ENCODE measurements around the gene PLG.
"Not testable (repeated sequence)": the region's sequence is repeated elsewhere in the genome, so short reads cannot be mapped to it uniquely, and the experiment has no call there.

PLG gene

GRCh38 chr6:160781298-160781697 is 79.3 kb downstream of the PLG start:
- H4K20me1 ChIP-seq (ENCODE audit: insufficient read depth): no peaks in the 10 kb centered on the region
- H3K27ac ChIP-seq: no peak overlapping the region
- H3K4me3 ChIP-seq (IDR thresholded peaks at IDR 0.05; ENCODE audit: insufficient read depth, low read depth, low read length): no peak overlapping the region
- no peak overlapping the region for H3K4me2 ChIP-seq
- H3K36me3 ChIP-seq (ENCODE audit: insufficient read depth): no peaks in the 10 kb centered on the region
- no peak overlapping the region for H3K9ac ChIP-seq
- H3K27me3 ChIP-seq (ENCODE audit: insufficient read depth, low read depth): no peaks in the 10 kb centered on the region
- no peaks in the 10 kb centered on the region for H3K79me2 ChIP-seq (ENCODE audit: insufficient read depth, low read depth)
- no peak overlapping the region for H2AFZ ChIP-seq (ENCODE audit: low read depth)
- TF ChIP-seq CTCF (conservative IDR thresholded peaks at IDR 0.05; ENCODE audit: low read depth, low read length): no peak
- no peaks in the 10 kb centered on the region for H3K4me1 ChIP-seq (ENCODE audit: low read depth, poor library complexity, severe bottlenecking)

GRCh38 chr6:160782228-160782627 is 80.2 kb downstream of the PLG start:
- Histone ChIP-seq H3K9ac (no peak overlapping the region), H3K4me1 (ENCODE audit: low read depth, poor library complexity, severe bottlenecking) (no peaks in the 10 kb centered on the region)
- TF ChIP-seq CTCF (conservative IDR thresholded peaks at IDR 0.05; ENCODE audit: low read depth, low read length): no peak

GRCh38 chr6:160783741-160784140 is 81.7 kb downstream of the PLG start:
- Histone ChIP-seq H3K9ac (no peak overlapping the region), H3K36me3 (ENCODE audit: insufficient read depth) (no peaks in the 10 kb centered on the region), H3K4me3 (IDR thresholded peaks at IDR 0.05; ENCODE audit: insufficient read depth, low read depth, low read length) (no peak overlapping the region), H3K27me3 (ENCODE audit: insufficient read depth, low read depth) (no peaks in the 10 kb centered on the region), H3K79me2 (ENCODE audit: insufficient read depth, low read depth) (no peaks in the 10 kb centered on the region), H2AFZ (ENCODE audit: low read depth) (no peak overlapping the region), H4K20me1 (ENCODE audit: insufficient read depth) (no peaks in the 10 kb centered on the region), H3K4me1 (ENCODE audit: low read depth, poor library complexity, severe bottlenecking) (peaks cover 6% of the 10 kb centered on the region), H3K27ac (no peak overlapping the region), H3K4me2 (no peak overlapping the region)
- no peak for TF ChIP-seq CTCF (conservative IDR thresholded peaks at IDR 0.05; ENCODE audit: low read depth, low read length)

More at GRCh38 chr6:160782228-160782627, 80.2 kb downstream of the PLG start:
- Histone ChIP-seq H3K79me2 (ENCODE audit: insufficient read depth, low read depth) (no peaks in the 10 kb centered on the region), H3K27ac (no peak overlapping the region), H3K4me3 (IDR thresholded peaks at IDR 0.05; ENCODE audit: insufficient read depth, low read depth, low read length) (no peak overlapping the region), H4K20me1 (ENCODE audit: insufficient read depth) (no peaks in the 10 kb centered on the region), H3K27me3 (ENCODE audit: insufficient read depth, low read depth) (no peaks in the 10 kb centered on the region), H2AFZ (ENCODE audit: low read depth) (no peak overlapping the region), H3K36me3 (ENCODE audit: insufficient read depth) (no peaks in the 10 kb centered on the region), H3K4me2 (no peak overlapping the region)

- H3K4me1 ChIP-seq (ENCODE audit: low read depth, poor library complexity, severe bottlenecking): peaks cover 37% of the 10 kb centered on the region
- not testable (repeated sequence) for H3K9ac ChIP-seq; H3K36me3 ChIP-seq (ENCODE audit: insufficient read depth); H3K79me2 ChIP-seq (ENCODE audit: insufficient read depth, low read depth); H3K4me3 ChIP-seq (IDR thresholded peaks at IDR 0.05; ENCODE audit: insufficient read depth, low read depth, low read length); H4K20me1 ChIP-seq (ENCODE audit: insufficient read depth); H3K4me2 ChIP-seq; H2AFZ ChIP-seq (ENCODE audit: low read depth); H3K27ac ChIP-seq; H3K27me3 ChIP-seq (ENCODE audit: insufficient read depth, low read depth)
These were observed 86.1 kb downstream of the PLG start for GRCh38 chr6:160788126-160788525.

GRCh38 chr6:160788806-160789205 is 86.8 kb downstream of the PLG start:
- no peaks in the 10 kb centered on the region; the same call in 1 of the 2 replicates for H4K20me1 ChIP-seq (ENCODE audit: insufficient read depth)
- H3K4me3 ChIP-seq (IDR thresholded peaks at IDR 0.05; ENCODE audit: insufficient read depth, low read depth, low read length): no peak overlapping the region
- H3K79me2 ChIP-seq (ENCODE audit: insufficient read depth, low read depth): no peaks in the 10 kb centered on the region
- H3K4me1 ChIP-seq (ENCODE audit: low read depth, poor library complexity, severe bottlenecking): peaks cover 37% of the 10 kb centered on the region
- H3K36me3 ChIP-seq (ENCODE audit: insufficient read depth): no peaks in the 10 kb centered on the region
- no peak overlapping the region for H3K9ac ChIP-seq
- H3K27ac ChIP-seq: no peak overlapping the region
- H3K27me3 ChIP-seq (ENCODE audit: insufficient read depth, low read depth): no peaks in the 10 kb centered on the region
- H2AFZ ChIP-seq (ENCODE audit: low read depth): no peak overlapping the region
- no peak for TF ChIP-seq CTCF (conservative IDR thresholded peaks at IDR 0.05; ENCODE audit: low read depth, low read length)
- no peak overlapping the region for H3K4me2 ChIP-seq

All from KMS-11 (cell line).